Mesenchymal stem cell (in vitro differentiated cells and primary cell): Measurements from ENCODE around the gene ATG10.
A peak's percentile ranks its signal among the peaks of the same experiment; 100 is the strongest.

ENCODE experiments used
- DNase-seq: peaks from one replicate; pipeline ENCODE4 v3.0.0-alpha.2; 2013
- H2AFZ ChIP-seq: one replicate; pipeline ENCODE4 v1.6.1; 2013; ENCODE audit warnings: low read depth, mild to moderate bottlenecking, control low read depth, inconsistent platforms, low read length, moderate library complexity
- H2AK5ac ChIP-seq: 2 replicates; pipeline ENCODE4 v1.6.1; 2013; ENCODE audit warnings: low read length, moderate library complexity, mild to moderate bottlenecking, inconsistent platforms; ENCODE audit not compliant: severe bottlenecking
- H2BK120ac ChIP-seq: one replicate; pipeline ENCODE4 v1.6.1; 2013; ENCODE audit warnings: low read depth, mild to moderate bottlenecking, inconsistent platforms, low read length, moderate library complexity
- H2BK12ac ChIP-seq, 2 experiments: one replicate each; pipeline ENCODE4 v1.6.1; 2013; ENCODE audit warnings: inconsistent platforms in 2 of 2, low read length in 2 of 2, mild to moderate bottlenecking in 2 of 2, moderate library complexity in 2 of 2, control low read depth in 1 of 2
- H2BK15ac ChIP-seq: one replicate; pipeline ENCODE4 v1.6.1; 2013; ENCODE audit warnings: mild to moderate bottlenecking, low read depth, inconsistent platforms; ENCODE audit not compliant: poor library complexity, severe bottlenecking
- H2BK5ac ChIP-seq: 2 replicates; pipeline ENCODE4 v1.6.1; 2013; ENCODE audit warnings: low read depth, mild to moderate bottlenecking, low read length, control low read depth, inconsistent platforms; ENCODE audit not compliant: poor library complexity, severe bottlenecking
- H3K14ac ChIP-seq, 2 experiments: one replicate each; pipeline ENCODE4 v1.6.1; 2013; ENCODE audit warnings: inconsistent platforms in 2 of 2, low read length in 2 of 2, control low read depth in 1 of 2, mild to moderate bottlenecking in 1 of 2, moderate library complexity in 1 of 2
- H3K18ac ChIP-seq, 2 experiments: one replicate each; pipeline ENCODE4 v1.6.1; 2013; ENCODE audit warnings: inconsistent platforms in 2 of 2, low read length in 2 of 2, control low read depth in 1 of 2, low read depth in 1 of 2, mild to moderate bottlenecking in 1 of 2
- H3K23ac ChIP-seq, 2 experiments: one replicate each; pipeline ENCODE4 v1.6.1; 2013; ENCODE audit warnings: inconsistent platforms in 2 of 2, low read length in 2 of 2, mild to moderate bottlenecking in 2 of 2, moderate library complexity in 2 of 2, control low read depth in 1 of 2
- H3K27ac ChIP-seq: 2 replicates; pipeline ENCODE4 v1.5.1; 2013; ENCODE audit warnings: mild to moderate bottlenecking, moderate library complexity, low read length, control low read depth, inconsistent platforms; ENCODE audit not compliant: poor library complexity, severe bottlenecking
- H3K27me3 ChIP-seq, 2 experiments: 2 replicates each; pipeline versions ENCODE4 v1.6.1 to v1.7.0; 2013; ENCODE audit warnings: low read length in 2 of 2, mild to moderate bottlenecking in 2 of 2, moderate library complexity in 2 of 2, control low read depth in 1 of 2, inconsistent platforms in 1 of 2; ENCODE audit not compliant: control insufficient read depth in 1 of 2, insufficient read depth in 1 of 2
- H3K36me3 ChIP-seq, 2 experiments: 2 replicates each; pipeline versions ENCODE4 v1.6.1 to v1.7.0; 2013; ENCODE audit warnings: low read length in 2 of 2, control low read depth in 1 of 2, inconsistent platforms in 1 of 2, low read depth in 1 of 2, mild to moderate bottlenecking in 1 of 2; ENCODE audit not compliant: insufficient read depth in 2 of 2, control insufficient read depth in 1 of 2
- H3K4ac ChIP-seq, 2 experiments: one replicate each; pipeline ENCODE4 v1.6.1; 2013; ENCODE audit warnings: inconsistent platforms in 2 of 2, low read length in 2 of 2, mild to moderate bottlenecking in 2 of 2, moderate library complexity in 2 of 2, control low read depth in 1 of 2, low read depth in 1 of 2
- H3K4me1 ChIP-seq: 2 replicates; pipeline ENCODE4 v1.6.1; 2013; ENCODE audit warnings: low read depth, low read length, control low read depth; ENCODE audit not compliant: control insufficient read depth, insufficient read depth
- H3K4me2 ChIP-seq: 2 replicates; pipeline ENCODE4 v1.6.1; 2013; ENCODE audit warnings: low read length, mild to moderate bottlenecking, inconsistent platforms; ENCODE audit not compliant: poor library complexity, severe bottlenecking
- H3K4me3 ChIP-seq, 2 experiments: 2 replicates each; pipeline versions ENCODE4 v1.5.1 to v1.7.0; 2013; ENCODE audit warnings: low read length in 2 of 2, mild to moderate bottlenecking in 2 of 2, control low read depth in 1 of 2, low read depth in 1 of 2; ENCODE audit not compliant: insufficient read depth in 1 of 2
- H3K79me1 ChIP-seq: replicated peaks from 2 replicates; pipeline ENCODE4 v1.6.1; 2013; ENCODE audit warnings: mild to moderate bottlenecking, control low read depth, low read length, inconsistent platforms; ENCODE audit not compliant: poor library complexity, severe bottlenecking
- H3K9ac ChIP-seq: 2 replicates; pipeline ENCODE4 v1.7.0; 2013; ENCODE audit warnings: mild to moderate bottlenecking, low read length, moderate library complexity
- H3K9me3 ChIP-seq: 2 replicates; pipeline ENCODE4 v1.7.0; 2013; ENCODE audit warnings: mild to moderate bottlenecking, low read length; ENCODE audit not compliant: control insufficient read depth
- H4K8ac ChIP-seq: one replicate; pipeline ENCODE4 v1.6.1; 2013; ENCODE audit warnings: inconsistent platforms, mild to moderate bottlenecking, low read length, moderate library complexity
- H4K91ac ChIP-seq: one replicate; pipeline ENCODE4 v1.6.1; 2013; ENCODE audit warnings: mild to moderate bottlenecking, low read length, inconsistent platforms
- WGBS: methylation state at CpG from one replicate; pipeline ENCODE4 v1.1.7; 2013; ENCODE audit warnings: mixed read lengths; 5-methylcytosine and 5-hydroxymethylcytosine counted together

ATG10 gene

DNA sequence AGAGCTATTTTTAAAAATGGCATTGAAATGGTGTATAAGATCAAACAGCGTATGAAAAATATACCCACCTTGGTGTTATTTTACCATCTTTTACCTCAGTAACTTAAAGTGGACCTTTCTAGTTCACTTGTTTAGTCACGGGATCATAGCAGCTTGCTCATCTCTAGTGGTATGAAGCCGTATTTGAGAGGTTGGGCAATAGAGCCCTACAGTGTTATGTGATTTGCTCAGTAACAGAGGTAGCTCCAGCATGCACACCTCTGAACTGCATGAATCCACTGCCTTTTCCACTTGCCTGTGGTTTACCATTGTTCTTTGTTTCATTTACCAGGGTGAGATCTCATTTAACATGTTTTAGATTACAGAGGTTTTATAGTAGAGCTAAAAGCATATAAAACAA, 134.4 kb downstream of the ATG10 start:
- H4K8ac ChIP-seq = no peak overlapping the region
- peaks cover 3% of the 10 kb centered on the region for H3K4me1 ChIP-seq
- DNase-seq = peak; percentile 40
- H3K14ac ChIP-seq = no peak overlapping the region
- H2BK12ac ChIP-seq = peak overlapping the region in 1 of 2 experiments; percentile 18
- peaks cover 1% of the 10 kb centered on the region for H3K79me1 ChIP-seq
- no peak overlapping the region for H3K4ac ChIP-seq
- no peak overlapping the region for H3K4me2 ChIP-seq
- H2AFZ ChIP-seq = no peak overlapping the region
- no peak overlapping the region for H2BK5ac ChIP-seq
- H3K9me3 ChIP-seq = no peaks in the 10 kb centered on the region
- H3K9ac ChIP-seq = no peak overlapping the region
- no peak overlapping the region for H4K91ac ChIP-seq
- no peak overlapping the region for H2BK15ac ChIP-seq
- peak overlapping the region in 1 of 2 experiments; percentile 30 for H3K18ac ChIP-seq
- H3K27me3 ChIP-seq = no peaks in the 10 kb centered on the region
- no peak overlapping the region for H2BK120ac ChIP-seq
- no peaks in the 10 kb centered on the region for H3K36me3 ChIP-seq
- no peak overlapping the region for H2AK5ac ChIP-seq
- no peak overlapping the region for H3K27ac ChIP-seq
- H3K23ac ChIP-seq = no peak overlapping the region
- H3K4me3 ChIP-seq = no peak overlapping the region
- WGBS = 68% methylated on average over 2 of the region's 3 CpGs

DNA sequence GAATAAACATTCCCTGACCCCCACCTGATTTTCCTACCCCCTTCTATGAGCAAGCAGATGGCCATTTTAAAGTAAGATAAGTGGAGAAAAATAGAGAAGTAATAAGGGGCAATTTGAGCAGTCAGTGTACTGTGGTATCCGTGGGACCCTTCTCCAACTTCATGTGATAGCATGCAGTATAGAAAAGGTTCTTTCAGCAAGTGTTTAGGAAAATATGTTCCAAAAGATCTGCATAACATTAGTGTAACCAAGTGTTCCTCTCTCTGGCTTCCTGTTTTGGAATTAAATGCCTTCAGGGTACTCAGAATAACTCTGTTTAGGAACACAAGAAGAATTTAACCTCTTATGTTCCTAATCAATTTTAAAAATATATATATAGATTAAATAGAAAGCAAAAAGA, 134.9 kb downstream of the ATG10 start:
- Histone ChIP-seq H2BK5ac (no peak overlapping the region), H3K9ac (no peak overlapping the region), H3K4ac (no peak overlapping the region), H3K27ac (no peak overlapping the region), H3K4me2 (no peak overlapping the region), H2BK120ac (no peak overlapping the region), H3K4me3 (no peak overlapping the region), H2BK12ac (no peak overlapping the region), H3K79me1 (peaks cover 1% of the 10 kb centered on the region), H3K9me3 (no peaks in the 10 kb centered on the region), H2BK15ac (no peak overlapping the region), H3K36me3 (no peaks in the 10 kb centered on the region), H2AK5ac (no peak overlapping the region), H3K14ac (no peak overlapping the region), H4K91ac (no peak overlapping the region), H2AFZ (no peak overlapping the region), H3K4me1 (peaks cover 2% of the 10 kb centered on the region), H3K23ac (no peak overlapping the region), H3K18ac (no peak overlapping the region), H4K8ac (no peak overlapping the region), H3K27me3 (no peaks in the 10 kb centered on the region)
- DNase-seq = peak; percentile 3
- WGBS = 38% methylated on average over 1 of the region's 1 CpG

DNA sequence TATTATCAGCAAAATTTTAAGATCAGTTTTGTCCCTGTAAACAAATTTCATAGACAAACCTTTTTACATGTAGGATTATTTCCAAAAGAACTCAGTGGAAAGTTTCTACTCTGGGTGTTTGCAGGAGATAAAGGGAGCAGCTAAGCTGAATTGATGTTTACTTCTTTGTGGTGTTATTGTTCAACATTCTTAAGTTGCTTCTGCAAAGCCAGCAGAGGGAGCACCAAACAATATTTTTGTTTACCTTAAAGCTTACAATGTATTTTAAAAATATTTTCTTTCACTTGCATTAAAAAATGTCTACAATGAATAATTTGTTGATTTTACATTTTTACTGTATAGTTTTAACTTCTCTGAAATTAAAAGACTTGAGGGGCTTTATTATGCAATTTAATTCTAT, 135.4 kb downstream of the ATG10 start:
- no peak overlapping the region for H3K23ac ChIP-seq
- no peak overlapping the region for H3K27ac ChIP-seq
- H3K9ac ChIP-seq = no peak overlapping the region
- H2BK15ac ChIP-seq = no peak overlapping the region
- no peak overlapping the region for H2AFZ ChIP-seq
- no peaks in the 10 kb centered on the region for H3K27me3 ChIP-seq
- H3K4me3 ChIP-seq = no peak overlapping the region
- no peaks in the 10 kb centered on the region for H3K36me3 ChIP-seq
- H3K4ac ChIP-seq = no peak overlapping the region
- H4K91ac ChIP-seq = no peak overlapping the region
- H3K14ac ChIP-seq = no peak overlapping the region
- H3K4me1 ChIP-seq = peaks cover 2% of the 10 kb centered on the region
- H2BK12ac ChIP-seq = no peak overlapping the region
- H3K4me2 ChIP-seq = no peak overlapping the region
- H4K8ac ChIP-seq = no peak overlapping the region
- H3K9me3 ChIP-seq = no peaks in the 10 kb centered on the region
- DNase-seq = peak; percentile 54
- no peak overlapping the region for H2AK5ac ChIP-seq
- no peak overlapping the region for H2BK5ac ChIP-seq
- peaks cover 1% of the 10 kb centered on the region for H3K79me1 ChIP-seq
- no peak overlapping the region for H3K18ac ChIP-seq
- H2BK120ac ChIP-seq = no peak overlapping the region

DNA sequence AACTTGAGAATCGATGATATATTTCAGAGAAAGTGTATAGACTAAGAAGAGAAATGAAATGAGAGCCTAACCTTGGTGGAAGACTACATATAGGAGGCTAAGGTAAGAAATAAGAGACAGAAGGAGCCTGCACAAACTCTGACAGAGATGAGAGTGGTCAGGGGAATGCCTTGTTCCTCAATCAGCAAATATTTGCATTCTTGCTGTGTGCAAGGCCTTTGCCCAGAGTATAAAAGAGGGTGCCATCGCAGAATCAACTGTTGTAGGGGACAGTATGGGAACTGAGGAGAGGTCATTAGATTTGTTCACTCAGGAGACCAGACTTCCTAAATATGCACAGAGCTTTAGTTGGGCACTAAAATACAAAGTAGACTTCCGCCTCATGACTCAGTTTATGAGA, 137.2 kb downstream of the ATG10 start:
- no peaks in the 10 kb centered on the region for H3K36me3 ChIP-seq
- H3K9me3 ChIP-seq = no peaks in the 10 kb centered on the region
- H2BK15ac ChIP-seq = no peak overlapping the region
- H2AK5ac ChIP-seq = no peak overlapping the region
- no peaks in the 10 kb centered on the region for H3K79me1 ChIP-seq
- no peak overlapping the region for H3K4me2 ChIP-seq
- WGBS = 98% methylated on average over 2 of the region's 3 CpGs
- no peak overlapping the region for H3K9ac ChIP-seq
- no peak overlapping the region for H3K4ac ChIP-seq
- H3K14ac ChIP-seq = no peak overlapping the region
- H4K8ac ChIP-seq = no peak overlapping the region
- no peak overlapping the region for H3K4me3 ChIP-seq
- H4K91ac ChIP-seq = no peak overlapping the region
- no peak overlapping the region for H2BK12ac ChIP-seq
- H2BK120ac ChIP-seq = no peak overlapping the region
- no peak overlapping the region for H3K18ac ChIP-seq
- no peak for DNase-seq
- no peaks in the 10 kb centered on the region for H3K27me3 ChIP-seq
- no peak overlapping the region for H2AFZ ChIP-seq
- H3K4me1 ChIP-seq = peaks cover 2% of the 10 kb centered on the region
- H3K23ac ChIP-seq = no peak overlapping the region
- H2BK5ac ChIP-seq = no peak overlapping the region
- no peak overlapping the region for H3K27ac ChIP-seq
